GM12878 (cell line): ENCODE results near the gene MASP1. TPM values are rescaled to one million over a fixed set of nuclear protein-coding genes. Genes with fewer than 3 reads are reported as not detected.

Experiments
- ATAC-seq: fragments of 200-7000 bp; cut with Tn5 transposase; 3 replicates; pipeline ENCODE4 v1.9.1; 2020; ENCODE audit warnings: mild to moderate bottlenecking, moderate library complexity
- BruUV-seq: library from RNA; stranded (reverse); fragments of 400-500 nt; replicated peaks from 2 replicates; lab custom pipeline; 2021; lab: Mats Ljungman, UMichigan
- CTCF ChIA-PET: fragments of 300-600 bp; sonication (Branson Sonifier 250); formaldehyde crosslinking; extraction: SDS; loops from one replicate; lab custom pipeline; 2021; ENCODE audit warnings: inconsistent platforms; lab: Yijun Ruan, JAX
- POLR2A ChIA-PET: fragments of 350-600 bp; formaldehyde crosslinking; extraction: SDS; loops from one replicate; lab custom pipeline; 2021; ENCODE audit warnings: inconsistent platforms; lab: Charles Lee
- RAD21 ChIA-PET: fragments of 300-600 bp; sonication (Branson Sonifier 250); formaldehyde crosslinking; loops from one replicate; lab custom pipeline; 2023; ENCODE audit warnings: antibody characterized with exemption; ENCODE audit not compliant: unreplicated experiment; lab: Charles Lee
- SMC1A ChIA-PET: fragments of 300-600 bp; sonication (Branson Sonifier 250); formaldehyde crosslinking; loops from one replicate; lab custom pipeline; 2023; ENCODE audit not compliant: unreplicated experiment, uncharacterized antibody; lab: Charles Lee
- DNase-seq: peaks from one replicate; pipeline ENCODE4 v3.0.0-alpha.2; 2011; ENCODE audit warnings: low read depth, low spot score
- FAIRE-seq: peaks from 3 replicates; lab custom pipeline; 2011; peaks lifted over from hg19 to GRCh38; lab: Jason Lieb, UNC
- H2AFZ ChIP-seq: 2 replicates; pipeline ENCODE4 v1.6.0; 2011; ENCODE audit warnings: low read depth, low read length, control low read depth; ENCODE audit not compliant: control insufficient read depth
- H3K27ac ChIP-seq: 2 replicates; pipeline ENCODE4 v1.5.1; 2011; ENCODE audit warnings: control low read depth; ENCODE audit not compliant: control insufficient read depth, insufficient read depth
- H3K27me3 ChIP-seq, 2 experiments: replicated peaks in 1 of 2; 2 replicates each; pipeline versions ENCODE4 v1.6.0 to v1.6.1; 2011; ENCODE audit warnings: low read length in 1 of 2; ENCODE audit not compliant: control insufficient read depth in 2 of 2, insufficient read depth in 2 of 2
- H3K36me3 ChIP-seq, 2 experiments: 2 replicates each; pipeline ENCODE4 v1.5.1; 2011; ENCODE audit warnings: low read length in 1 of 2; ENCODE audit not compliant: control insufficient read depth in 2 of 2, insufficient read depth in 2 of 2
- H3K4me1 ChIP-seq: 2 replicates; pipeline ENCODE4 v1.6.1; 2011; ENCODE audit warnings: mild to moderate bottlenecking, low read length, moderate library complexity, mixed read lengths; ENCODE audit not compliant: control insufficient read depth, insufficient read depth
- H3K4me2 ChIP-seq: 2 replicates; pipeline ENCODE4 v1.6.0; 2011; ENCODE audit warnings: control low read depth; ENCODE audit not compliant: control insufficient read depth, insufficient read depth
- H3K4me3 ChIP-seq: fragments of 200-600 bp; sonication (generic); 2 replicates; pipeline ENCODE4 v1.5.1; 2016
- H3K79me2 ChIP-seq: 2 replicates; pipeline ENCODE4 v1.6.0; 2011; ENCODE audit warnings: low read length; ENCODE audit not compliant: control insufficient read depth, insufficient read depth
- H3K9ac ChIP-seq: 2 replicates; pipeline ENCODE4 v1.8.0; 2011; ENCODE audit warnings: low read length, control low read depth, mixed read lengths; ENCODE audit not compliant: control insufficient read depth, insufficient read depth
- H3K9me3 ChIP-seq: replicated peaks from 3 replicates; pipeline ENCODE4 v1.5.1; 2011; ENCODE audit warnings: mild to moderate bottlenecking, low read length; ENCODE audit not compliant: control insufficient read depth, insufficient read depth
- H4K20me1 ChIP-seq: 2 replicates; pipeline ENCODE4 v1.6.0; 2011; ENCODE audit not compliant: control insufficient read depth, insufficient read depth
- BCL11A ChIP-seq: IDR thresholded peaks from 2 replicates; pipeline ENCODE4 v1.6.1; 2011; ENCODE audit warnings: low read depth, low read length
- HDAC2 ChIP-seq: fragments of 200-600 bp; sonication (generic); IDR thresholded peaks from 2 replicates; pipeline ENCODE4 v1.6.1; 2017
- HDGF ChIP-seq: fragments of 450-650 bp; IDR thresholded peaks from 2 replicates; pipeline ENCODE4 v1.6.1; 2016; ENCODE audit warnings: antibody characterized with exemption
- RB1 ChIP-seq: fragments of 450-650 bp; formaldehyde crosslinking; IDR thresholded peaks from 2 replicates; pipeline ENCODE4 v1.6.1; 2017; ENCODE audit warnings: mild to moderate bottlenecking, borderline replicate concordance
- SUPT20H ChIP-seq: IDR thresholded peaks from 2 replicates; pipeline ENCODE4 v1.6.1; 2011; ENCODE audit warnings: low read depth, mild to moderate bottlenecking, low read length, moderate library complexity, borderline replicate concordance; ENCODE audit not compliant: control insufficient read depth
- TBL1XR1 ChIP-seq: IDR thresholded peaks from 2 replicates; pipeline ENCODE4 v1.6.1; 2012; ENCODE audit warnings: low read depth, low read length, improper control_type of control experiment
- TCF7 ChIP-seq: IDR thresholded peaks from 2 replicates; pipeline ENCODE4 v1.6.1; 2014; ENCODE audit warnings: antibody characterized with exemption, borderline replicate concordance
- ZNF622 ChIP-seq: fragments of 450-650 bp; IDR thresholded peaks from 2 replicates; pipeline ENCODE4 v1.6.1; 2017; ENCODE audit warnings: mild to moderate bottlenecking, inconsistent platforms
- WGBS: methylation state at CpG from one replicate; pipeline ENCODE4 v1.1.6; 2016; ENCODE audit warnings: low lambda C conversion rate; ENCODE audit not compliant: insufficient replicate concordance, insufficient coverage; ENCODE audit errors: missing lambda C conversion rate; 5-methylcytosine and 5-hydroxymethylcytosine counted together
- in situ Hi-C: fragments of 300-500 bp; cut with MboI; formaldehyde crosslinking; loops from 9 replicates; pipeline ENCODE4 v1.14.3; 2018; ENCODE audit warnings: mixed read lengths
- intact Hi-C: fragments of 100-400 bp; cut with micrococcal nuclease; formaldehyde crosslinking; loops from one replicate; pipeline ENCODE4 v1.14.2; 2022; ENCODE audit not compliant: unreplicated experiment
- polyA plus RNA-seq, 11 experiments: library from polyadenylated mRNA; depleted of rRNA in 4 of 11; unstranded in 6 of 11; stranded (reverse) in 5 of 11; fragments of >200 nt; fragmentation: Nextera tagmentation in 4 of 11; fragmentation: Illumina TruSeq in 1 of 11; extraction: Ambion mirVana in 4 of 11; extraction: Trizol in 1 of 11; gene quantifications; 1 replicate in 1 of 11; 2 replicates in 10 of 11; pipeline versions ENCODE4 v1.2.1 to v1.2.3, GENCODE V29; 2011 to 2016; ENCODE audit warnings: inconsistent platforms in 2 of 11, missing spikeins in 2 of 11, low read depth in 1 of 11
- total RNA-seq, 4 experiments: library from RNA; depleted of rRNA in 3 of 4; stranded (reverse); fragments of >200 nt in 3 of 4; fragmentation: Illumina TruSeq in 1 of 4; extraction: Trizol in 1 of 4; gene quantifications; 2 replicates each; pipeline versions ENCODE4 v1.2.1 to v1.2.3, GENCODE V29; 2013 to 2021
- TF ChIP-seq, protein P1 (sequence below), 3 experiments: IDR thresholded peaks in 2 of 3; conservative IDR thresholded peaks in 1 of 3; 2 replicates each; pipeline ENCODE4 v1.5.1; 2011; ENCODE audit warnings: low read depth in 3 of 3, low read length in 3 of 3, mild to moderate bottlenecking in 3 of 3, control low read depth in 2 of 3, moderate library complexity in 2 of 3, inconsistent platforms in 1 of 3, mixed read lengths in 1 of 3; ENCODE audit not compliant: control insufficient read depth in 2 of 3, insufficient read depth in 1 of 3; ENCODE audit errors: extremely low read depth in 1 of 3
- TF ChIP-seq, protein P2 (sequence below): IDR thresholded peaks from 2 replicates; pipeline ENCODE4 v1.6.1; 2011; ENCODE audit warnings: borderline replicate concordance, low read depth, mild to moderate bottlenecking, moderate library complexity, low read length; ENCODE audit not compliant: insufficient read depth, poor library complexity, severe bottlenecking
- TF ChIP-seq, protein P3 (sequence below): IDR thresholded peaks from 2 replicates; pipeline ENCODE4 v1.6.1; 2011; ENCODE audit warnings: low read depth, low read length, improper control_type of control experiment, borderline replicate concordance

The MASP1 gene
- total and polyA plus RNA-seq, 10 of the 15 experiments (the other 5 are each of a cell fraction or from before 2014, with no cell fraction given), result 0.05 TPM; not detected in 9

DNA sequence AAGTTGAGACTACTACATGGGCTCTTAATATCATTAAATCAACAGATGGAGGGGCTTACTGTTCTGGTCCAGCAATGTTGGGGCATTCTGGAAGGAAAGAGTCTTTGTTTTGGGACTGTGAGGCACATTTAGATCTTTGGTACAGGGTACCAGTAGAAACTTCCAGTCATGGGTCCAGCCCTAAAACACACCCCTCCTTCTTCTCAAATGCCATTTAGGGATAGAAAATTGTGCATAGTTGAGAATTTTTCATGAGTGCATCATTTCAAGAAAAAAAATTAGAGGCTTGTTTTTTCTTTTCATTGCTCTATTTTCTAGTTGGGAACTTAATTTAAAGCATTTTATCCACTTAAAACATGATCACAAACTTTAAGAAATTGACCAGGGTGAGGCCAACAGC lies 98.4 kb downstream of the MASP1 start:
- H3K27me3 ChIP-seq, result no peaks in the 10 kb centered on the region; a peak in 1 of 4 replicates
- ChIA-PET POLR2A (no interaction called here), RAD21 (no interaction called here), SMC1A (no interaction called here), CTCF (no interaction called here)
- H3K9ac ChIP-seq, result no peak overlapping the region
- H3K4me1 ChIP-seq, result no peaks in the 10 kb centered on the region
- no TSS peak for BruUV-seq
- FAIRE-seq (no peak), DNase-seq (no peak), ATAC-seq (no peak)
- no peaks in the 10 kb centered on the region for H3K36me3 ChIP-seq
- H3K4me2 ChIP-seq, result no peak overlapping the region
- H3K9me3 ChIP-seq, result no peaks in the 10 kb centered on the region
- intact Hi-C loops, result no loop called here
- H3K27ac ChIP-seq, result no peak overlapping the region
- no peaks in the 10 kb centered on the region for H3K79me2 ChIP-seq
- in situ Hi-C loops, result no loop called here
- TF ChIP-seq, protein P1, sequence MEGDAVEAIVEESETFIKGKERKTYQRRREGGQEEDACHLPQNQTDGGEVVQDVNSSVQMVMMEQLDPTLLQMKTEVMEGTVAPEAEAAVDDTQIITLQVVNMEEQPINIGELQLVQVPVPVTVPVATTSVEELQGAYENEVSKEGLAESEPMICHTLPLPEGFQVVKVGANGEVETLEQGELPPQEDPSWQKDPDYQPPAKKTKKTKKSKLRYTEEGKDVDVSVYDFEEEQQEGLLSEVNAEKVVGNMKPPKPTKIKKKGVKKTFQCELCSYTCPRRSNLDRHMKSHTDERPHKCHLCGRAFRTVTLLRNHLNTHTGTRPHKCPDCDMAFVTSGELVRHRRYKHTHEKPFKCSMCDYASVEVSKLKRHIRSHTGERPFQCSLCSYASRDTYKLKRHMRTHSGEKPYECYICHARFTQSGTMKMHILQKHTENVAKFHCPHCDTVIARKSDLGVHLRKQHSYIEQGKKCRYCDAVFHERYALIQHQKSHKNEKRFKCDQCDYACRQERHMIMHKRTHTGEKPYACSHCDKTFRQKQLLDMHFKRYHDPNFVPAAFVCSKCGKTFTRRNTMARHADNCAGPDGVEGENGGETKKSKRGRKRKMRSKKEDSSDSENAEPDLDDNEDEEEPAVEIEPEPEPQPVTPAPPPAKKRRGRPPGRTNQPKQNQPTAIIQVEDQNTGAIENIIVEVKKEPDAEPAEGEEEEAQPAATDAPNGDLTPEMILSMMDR (IDR thresholded peaks at IDR 0.05 in 2 of 3, conservative IDR thresholded peaks at IDR 0.05 in 1 of 3; ENCODE audit: control insufficient read depth in 2 of 3, extremely low read depth in 1 of 3, insufficient read depth in 1 of 3, low read depth in 3 of 3, low read length in 3 of 3), result no peak
- TF ChIP-seq SUPT20H, result no peak
- H2AFZ ChIP-seq, result no peak overlapping the region
- no peak overlapping the region for H3K4me3 ChIP-seq
- H4K20me1 ChIP-seq, result no peaks in the 10 kb centered on the region

DNA sequence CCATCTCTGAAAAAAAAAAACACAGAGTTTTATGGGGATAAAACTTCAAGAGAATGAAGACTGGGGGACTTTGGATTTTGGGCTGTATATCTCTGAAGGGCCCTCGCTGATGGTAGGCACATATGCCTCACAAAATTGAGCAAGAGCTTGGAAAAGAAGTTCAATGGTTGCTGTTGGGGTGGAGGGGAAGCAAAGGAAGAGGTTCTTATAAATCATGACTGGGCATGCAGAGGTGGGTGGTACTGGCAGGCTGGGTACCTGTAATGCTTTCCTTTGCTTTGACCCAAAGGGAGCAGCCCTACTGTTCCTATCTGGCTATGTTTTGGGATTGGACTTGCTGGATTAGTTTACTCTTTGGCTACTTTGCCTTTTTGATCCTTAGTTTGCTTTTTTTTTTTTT lies 100.3 kb downstream of the MASP1 start:
- no peak overlapping the region for H3K9ac ChIP-seq
- no peak for DNase-seq
- TF ChIP-seq BCL11A, result no peak
- TF ChIP-seq TBL1XR1, result no peak
- TF ChIP-seq RB1, result no peak
- TF ChIP-seq, protein P2, sequence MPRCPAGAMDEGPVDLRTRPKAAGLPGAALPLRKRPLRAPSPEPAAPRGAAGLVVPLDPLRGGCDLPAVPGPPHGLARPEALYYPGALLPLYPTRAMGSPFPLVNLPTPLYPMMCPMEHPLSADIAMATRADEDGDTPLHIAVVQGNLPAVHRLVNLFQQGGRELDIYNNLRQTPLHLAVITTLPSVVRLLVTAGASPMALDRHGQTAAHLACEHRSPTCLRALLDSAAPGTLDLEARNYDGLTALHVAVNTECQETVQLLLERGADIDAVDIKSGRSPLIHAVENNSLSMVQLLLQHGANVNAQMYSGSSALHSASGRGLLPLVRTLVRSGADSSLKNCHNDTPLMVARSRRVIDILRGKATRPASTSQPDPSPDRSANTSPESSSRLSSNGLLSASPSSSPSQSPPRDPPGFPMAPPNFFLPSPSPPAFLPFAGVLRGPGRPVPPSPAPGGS, result no peak
- TF ChIP-seq, protein P3, sequence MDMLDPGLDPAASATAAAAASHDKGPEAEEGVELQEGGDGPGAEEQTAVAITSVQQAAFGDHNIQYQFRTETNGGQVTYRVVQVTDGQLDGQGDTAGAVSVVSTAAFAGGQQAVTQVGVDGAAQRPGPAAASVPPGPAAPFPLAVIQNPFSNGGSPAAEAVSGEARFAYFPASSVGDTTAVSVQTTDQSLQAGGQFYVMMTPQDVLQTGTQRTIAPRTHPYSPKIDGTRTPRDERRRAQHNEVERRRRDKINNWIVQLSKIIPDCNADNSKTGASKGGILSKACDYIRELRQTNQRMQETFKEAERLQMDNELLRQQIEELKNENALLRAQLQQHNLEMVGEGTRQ, result no peak
- TF ChIP-seq HDGF, result no peak
- no peak for TF ChIP-seq TCF7
- no peak for TF ChIP-seq HDAC2
- TF ChIP-seq ZNF622, result no peak

More for the DNA sequence above, 100.3 kb downstream of the MASP1 start:
- H3K27me3 ChIP-seq, result no peaks in the 10 kb centered on the region; a peak in 1 of 4 replicates
- ChIA-PET CTCF (interaction anchor here (0.6 to 1.0 kb wide), 3 partner anchors 26 to 52 kb away, joined by 3 to 4 read pairs (median 3); no protein-coding TSS in a partner anchor), RAD21 (no interaction called here), POLR2A (interaction anchor here (0.6 kb wide), 1 partner anchor 344 kb away, joined by 4 read pairs; no protein-coding TSS in a partner anchor), SMC1A (no interaction called here)
- H3K36me3 ChIP-seq, result no peaks in the 10 kb centered on the region
- no peak for ATAC-seq
- H3K4me2 ChIP-seq, result no peak overlapping the region
- in situ Hi-C loops, result no loop called here
- no peaks in the 10 kb centered on the region for H3K79me2 ChIP-seq
- H3K27ac ChIP-seq, result no peak overlapping the region
- FAIRE-seq, result no peak
- H3K4me1 ChIP-seq, result no peaks in the 10 kb centered on the region
- H2AFZ ChIP-seq, result no peak overlapping the region
- no TSS peak for BruUV-seq
- H3K9me3 ChIP-seq, result no peaks in the 10 kb centered on the region
- intact Hi-C loops, result no loop called here
- no peak overlapping the region for H3K4me3 ChIP-seq
- 0% methylated on average over 1 of the region's 1 CpG for WGBS
- H4K20me1 ChIP-seq, result no peaks in the 10 kb centered on the region
